ENCODE measurements around the gene EXOG. TPM values are rescaled to one million over a fixed set of nuclear protein-coding genes. Genes with fewer than 3 reads are reported as not detected.

The EXOG gene
- total RNA-seq, 2 donors from 2014 or later = 10.5 to 13.5 TPM

- WGBS, 2 donors = 83 to 96% methylated on average over 3 of the region's 3 CpGs
- intact Hi-C loops (cut with DNase I) = no loop called here
- Histone ChIP-seq H3K36me3 (replicated peaks in 1 of 2; ENCODE audit: insufficient read depth in 1 of 2, low read depth in 2 of 2) (no peaks in the 10 kb centered on the region), H3K9me3 (no peaks in the 10 kb centered on the region), H3K27me3 (no peaks in the 10 kb centered on the region), H3K4me1 (no peaks in the 10 kb centered on the region), H3K27ac (no peak overlapping the region), H3K4me3 (no peak overlapping the region)
- TF ChIP-seq CTCF (IDR thresholded peaks at IDR 0.05) (no peak), POLR2A (IDR thresholded peaks at IDR 0.05) (no peak)
- ATAC-seq (no peak), DNase-seq (no peak)
Observed at GRCh38 chr3:38573111-38573510, 77.0 kb downstream of the EXOG start.

GRCh38 chr3:38573556-38573955, 77.4 kb downstream of the EXOG start:
- Histone ChIP-seq H3K4me3 (no peak overlapping the region), H3K27me3 (no peaks in the 10 kb centered on the region), H3K9me3 (no peaks in the 10 kb centered on the region), H3K4me1 (no peaks in the 10 kb centered on the region), H3K27ac (no peak overlapping the region), H3K36me3 (replicated peaks in 1 of 2; ENCODE audit: insufficient read depth in 1 of 2, low read depth in 2 of 2) (no peaks in the 10 kb centered on the region)
- DNase-seq (no peak), ATAC-seq (no peak)
- intact Hi-C loops (cut with DNase I) = no loop called here
- TF ChIP-seq POLR2A (IDR thresholded peaks at IDR 0.05) = no peak
- TF ChIP-seq CTCF (IDR thresholded peaks at IDR 0.05) = no peak
- WGBS, 2 donors = 62 to 79% methylated on average over 3 of the region's 3 CpGs

- H3K27ac ChIP-seq = no peak overlapping the region
- 76 to 81% methylated on average over 6 of the region's 6 CpGs for WGBS, 2 donors
- DNase-seq = no peak
- intact Hi-C loops (cut with DNase I) = no loop called here
- no peaks in the 10 kb centered on the region for H3K36me3 ChIP-seq (replicated peaks in 1 of 2; ENCODE audit: insufficient read depth in 1 of 2, low read depth in 2 of 2)
- H3K4me1 ChIP-seq = no peaks in the 10 kb centered on the region
- TF ChIP-seq CTCF (IDR thresholded peaks at IDR 0.05) (no peak), POLR2A (IDR thresholded peaks at IDR 0.05) (no peak)
- H3K9me3 ChIP-seq = no peaks in the 10 kb centered on the region
- no peak overlapping the region for H3K4me3 ChIP-seq
- H3K27me3 ChIP-seq = no peaks in the 10 kb centered on the region
- ATAC-seq = no peak
Observed at GRCh38 chr3:38574411-38575278, 78.5 kb downstream of the EXOG start.

GRCh38 chr3:38575279-38575843, 79.2 kb downstream of the EXOG start:
- no peaks in the 10 kb centered on the region for H3K27me3 ChIP-seq
- no peak overlapping the region for H3K4me3 ChIP-seq
- 80 to 88% methylated on average over 18 of the region's 18 CpGs for WGBS, 2 donors
- no peaks in the 10 kb centered on the region for H3K9me3 ChIP-seq
- DNase-seq (peak in 1 of 4 donors; percentile 3), ATAC-seq (no peak)
- no peaks in the 10 kb centered on the region for H3K4me1 ChIP-seq
- TF ChIP-seq POLR2A (IDR thresholded peaks at IDR 0.05) (no peak), CTCF (IDR thresholded peaks at IDR 0.05) (no peak)
- no peak overlapping the region for H3K27ac ChIP-seq
- intact Hi-C loops (cut with DNase I) = no loop called here
- no peaks in the 10 kb centered on the region for H3K36me3 ChIP-seq (replicated peaks in 1 of 2; ENCODE audit: insufficient read depth in 1 of 2, low read depth in 2 of 2)

Small RNAs within 50 kb of the gene (small RNA-seq; reads per million reads assigned to genes)
- not detected for gene RF00019

Other genes with a start within 250 kb of the EXOG start
- gene SLC22A13, start 230.5 kb upstream of the EXOG start, total RNA-seq = under 1 TPM in 1 of 2 donors, not detected in 1; 0.52 TPM
- gene SLC22A14, start 214.0 kb upstream of the EXOG start, total RNA-seq = not detected
- gene XYLB, start 149.6 kb upstream of the EXOG start, total RNA-seq = 10 to 100 TPM in 1 of 2 donors, 1 to 10 TPM in 1; 7.8 to 49.8 TPM
- 10 to 100 TPM in 1 of 2 donors, 1 to 10 TPM in 1; 7.3 to 18.1 TPM for gene ACVR2B, start 42.5 kb upstream of the EXOG start, total RNA-seq
- gene SCN5A, start 153.3 kb downstream of the EXOG start, total RNA-seq = under 1 TPM in 1 of 2 donors, not detected in 1; 0.26 TPM